DND-41 (cell line): ENCODE data around the gene RP2.

Experiments used
- CTCF ChIP-seq: IDR thresholded peaks from 2 replicates; pipeline ENCODE4 v1.5.1; 2012; ENCODE audit warnings: borderline replicate concordance, low read length, moderate library complexity, mild to moderate bottlenecking; ENCODE audit not compliant: poor library complexity, severe bottlenecking; ENCODE audit errors: extremely low read depth
- EZH2 ChIP-seq: IDR thresholded peaks from 3 replicates; pipeline ENCODE4 v1.6.1; 2012; ENCODE audit warnings: borderline replicate concordance, low read depth, mild to moderate bottlenecking, moderate library complexity, low read length, inconsistent platforms; ENCODE audit not compliant: severe bottlenecking

- TF ChIP-seq EZH2 (no peak), CTCF (no peak)
Observed at GRCh38 chrX:46873746-46874145, 36.9 kb downstream of the RP2 start.
